Measurements from ENCODE around the gene TMEM80.

GRCh38 chr11:708511-708910, 12.9 kb downstream of the TMEM80 start:
- no peak for TF ChIP-seq JUN (IDR thresholded peaks at IDR 0.05; ENCODE audit: low read depth, low read length)
- no peak for TF ChIP-seq POLR2A (IDR thresholded peaks at IDR 0.05; ENCODE audit: control extremely low read depth in 1 of 2, low read depth in 2 of 2, low read length in 2 of 2)
